DND-41 (cell line): ENCODE data around the gene MYO5A.

Experiments
- ATAC-seq: fragments of 200-7000 bp; cut with Tn5 transposase; 3 replicates; pipeline ENCODE4 v1.9.1; 2021; ENCODE audit warnings: low read depth; ENCODE audit not compliant: insufficient read depth
- DNase-seq: peaks from one replicate; pipeline ENCODE4 v3.0.0-alpha.2; 2020
- H2AFZ ChIP-seq: 2 replicates; pipeline ENCODE4 v1.6.0; 2012; ENCODE audit warnings: low read depth, low read length
- H3K27ac ChIP-seq: 2 replicates; pipeline ENCODE4 v1.5.1; 2012; ENCODE audit warnings: low read length, inconsistent platforms
- H3K27me3 ChIP-seq: fragments of 200-600 bp; sonication (generic); 2 replicates; pipeline ENCODE4 v1.6.0; 2012; ENCODE audit warnings: low read length, mild to moderate bottlenecking, inconsistent platforms; ENCODE audit not compliant: insufficient read depth, poor library complexity
- H3K36me3 ChIP-seq: 2 replicates; pipeline ENCODE4 v1.5.1; 2012; ENCODE audit warnings: low read length, inconsistent platforms; ENCODE audit not compliant: insufficient read depth
- H3K4me1 ChIP-seq: 2 replicates; pipeline ENCODE4 v1.5.1; 2012; ENCODE audit warnings: mild to moderate bottlenecking, low read length; ENCODE audit not compliant: insufficient read depth
- H3K4me2 ChIP-seq: 2 replicates; pipeline ENCODE4 v1.6.0; 2012; ENCODE audit warnings: mild to moderate bottlenecking, moderate library complexity, low read length, inconsistent platforms; ENCODE audit not compliant: insufficient read depth
- H3K4me3 ChIP-seq, 2 experiments: fragments of 200-600 bp in 1 of 2; shearing (Covaris generic) in 1 of 2; 2 replicates each; pipeline ENCODE4 v1.5.1; 2012 to 2016; ENCODE audit warnings: inconsistent platforms in 2 of 2, low read length in 2 of 2, mild to moderate bottlenecking in 2 of 2, low read depth in 1 of 2, moderate library complexity in 1 of 2
- H3K79me2 ChIP-seq: 2 replicates; pipeline ENCODE4 v1.6.0; 2012; ENCODE audit warnings: low read length, inconsistent platforms; ENCODE audit not compliant: insufficient read depth
- H3K9ac ChIP-seq: 2 replicates; pipeline ENCODE4 v1.6.0; 2012; ENCODE audit warnings: low read depth, mild to moderate bottlenecking, inconsistent platforms, low read length, moderate library complexity
- H3K9me3 ChIP-seq: 2 replicates; pipeline ENCODE4 v1.5.1; 2012; ENCODE audit warnings: low read length, moderate library complexity, mild to moderate bottlenecking, inconsistent platforms; ENCODE audit not compliant: insufficient read depth, severe bottlenecking
- H4K20me1 ChIP-seq: 2 replicates; pipeline ENCODE4 v1.6.0; 2012; ENCODE audit warnings: low read length; ENCODE audit not compliant: insufficient read depth
- CTCF ChIP-seq: IDR thresholded peaks from 2 replicates; pipeline ENCODE4 v1.5.1; 2012; ENCODE audit warnings: borderline replicate concordance, low read length, moderate library complexity, mild to moderate bottlenecking; ENCODE audit not compliant: poor library complexity, severe bottlenecking; ENCODE audit errors: extremely low read depth
- EZH2 ChIP-seq: IDR thresholded peaks from 3 replicates; pipeline ENCODE4 v1.6.1; 2012; ENCODE audit warnings: borderline replicate concordance, low read depth, mild to moderate bottlenecking, moderate library complexity, low read length, inconsistent platforms; ENCODE audit not compliant: severe bottlenecking

The MYO5A gene

GRCh38 chr15:52511084-52511483 is 17.6 kb downstream of the MYO5A start:
- H3K27me3 ChIP-seq = no peaks in the 10 kb centered on the region
- no peaks in the 10 kb centered on the region for H3K36me3 ChIP-seq
- no peak overlapping the region for H3K9ac ChIP-seq
- H3K4me1 ChIP-seq = no peaks in the 10 kb centered on the region
- H3K4me3 ChIP-seq = no peak overlapping the region
- no peak for DNase-seq
- no peak overlapping the region for H3K27ac ChIP-seq
- TF ChIP-seq EZH2 = no peak
- TF ChIP-seq CTCF = no peak
- peaks cover 17% of the 10 kb centered on the region for H3K79me2 ChIP-seq
- no peak overlapping the region for H3K4me2 ChIP-seq
- peaks cover 4% of the 10 kb centered on the region; the same call in 1 of the 2 replicates for H4K20me1 ChIP-seq
- H3K9me3 ChIP-seq = no peaks in the 10 kb centered on the region
- H2AFZ ChIP-seq = no peak overlapping the region
- no peak for ATAC-seq

GRCh38 chr15:52509500-52510245 is 19.0 kb downstream of the MYO5A start:
- Histone ChIP-seq H2AFZ (no peak overlapping the region), H3K36me3 (no peaks in the 10 kb centered on the region), H4K20me1 (peaks cover 6% of the 10 kb centered on the region; the same call in 1 of the 2 replicates), H3K9me3 (no peaks in the 10 kb centered on the region), H3K4me2 (no peak overlapping the region), H3K27me3 (no peaks in the 10 kb centered on the region), H3K4me3 (no peak overlapping the region), H3K9ac (no peak overlapping the region), H3K4me1 (no peaks in the 10 kb centered on the region), H3K27ac (no peak overlapping the region), H3K79me2 (peaks cover 16% of the 10 kb centered on the region)
- DNase-seq (no peak), ATAC-seq (no peak)
- TF ChIP-seq CTCF = no peak
- no peak for TF ChIP-seq EZH2

GRCh38 chr15:52506549-52506948 is 22.1 kb downstream of the MYO5A start:
- DNase-seq (no peak), ATAC-seq (no peak)
- no peak overlapping the region for H3K27ac ChIP-seq
- no peak overlapping the region for H2AFZ ChIP-seq
- H3K27me3 ChIP-seq = no peaks in the 10 kb centered on the region
- no peaks in the 10 kb centered on the region for H3K9me3 ChIP-seq
- no peak overlapping the region for H3K4me3 ChIP-seq
- H3K4me2 ChIP-seq = no peak overlapping the region
- H3K9ac ChIP-seq = no peak overlapping the region
- peaks cover 2% of the 10 kb centered on the region; the same call in 1 of the 2 replicates for H4K20me1 ChIP-seq
- no peaks in the 10 kb centered on the region for H3K4me1 ChIP-seq
- H3K79me2 ChIP-seq = peaks cover 20% of the 10 kb centered on the region
- no peaks in the 10 kb centered on the region for H3K36me3 ChIP-seq
- TF ChIP-seq EZH2 (no peak), CTCF (no peak)
